GM06990 (cell line): Measurements from ENCODE around the gene CLCN4.

Source experiments
- DNase-seq: peaks from one replicate; pipeline ENCODE4 v3.0.0-alpha.2; 2011; ENCODE audit not compliant: insufficient read length; ENCODE audit errors: extremely low read depth
- H3K27me3 ChIP-seq: replicated peaks from 2 replicates; pipeline ENCODE4 v1.6.0; 2011; ENCODE audit warnings: low read length; ENCODE audit not compliant: control insufficient read depth, insufficient read depth
- H3K36me3 ChIP-seq: 2 replicates; pipeline ENCODE4 v1.5.1; 2011; ENCODE audit warnings: low read length; ENCODE audit not compliant: control insufficient read depth, insufficient read depth
- H3K4me3 ChIP-seq: replicated peaks from 2 replicates; pipeline ENCODE4 v1.5.1; 2011; ENCODE audit warnings: low read depth, mild to moderate bottlenecking, control low read depth, low read length
- TF ChIP-seq, protein P1 (sequence below): IDR thresholded peaks from 2 replicates; pipeline ENCODE4 v1.5.1; 2011; ENCODE audit warnings: low read length, control low read depth, mild to moderate bottlenecking, inconsistent platforms; ENCODE audit not compliant: insufficient read depth, poor library complexity, severe bottlenecking

The CLCN4 gene

GRCh38 chrX:10163031-10163430 is 6.3 kb downstream of the CLCN4 start:
- Histone ChIP-seq H3K27me3 (no peaks in the 10 kb centered on the region), H3K4me3 (no peak overlapping the region), H3K36me3 (no peaks in the 10 kb centered on the region; the same call in 1 of the 2 replicates)
- TF ChIP-seq, protein P1, sequence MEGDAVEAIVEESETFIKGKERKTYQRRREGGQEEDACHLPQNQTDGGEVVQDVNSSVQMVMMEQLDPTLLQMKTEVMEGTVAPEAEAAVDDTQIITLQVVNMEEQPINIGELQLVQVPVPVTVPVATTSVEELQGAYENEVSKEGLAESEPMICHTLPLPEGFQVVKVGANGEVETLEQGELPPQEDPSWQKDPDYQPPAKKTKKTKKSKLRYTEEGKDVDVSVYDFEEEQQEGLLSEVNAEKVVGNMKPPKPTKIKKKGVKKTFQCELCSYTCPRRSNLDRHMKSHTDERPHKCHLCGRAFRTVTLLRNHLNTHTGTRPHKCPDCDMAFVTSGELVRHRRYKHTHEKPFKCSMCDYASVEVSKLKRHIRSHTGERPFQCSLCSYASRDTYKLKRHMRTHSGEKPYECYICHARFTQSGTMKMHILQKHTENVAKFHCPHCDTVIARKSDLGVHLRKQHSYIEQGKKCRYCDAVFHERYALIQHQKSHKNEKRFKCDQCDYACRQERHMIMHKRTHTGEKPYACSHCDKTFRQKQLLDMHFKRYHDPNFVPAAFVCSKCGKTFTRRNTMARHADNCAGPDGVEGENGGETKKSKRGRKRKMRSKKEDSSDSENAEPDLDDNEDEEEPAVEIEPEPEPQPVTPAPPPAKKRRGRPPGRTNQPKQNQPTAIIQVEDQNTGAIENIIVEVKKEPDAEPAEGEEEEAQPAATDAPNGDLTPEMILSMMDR: no peak
- DNase-seq: no peak

DNA sequence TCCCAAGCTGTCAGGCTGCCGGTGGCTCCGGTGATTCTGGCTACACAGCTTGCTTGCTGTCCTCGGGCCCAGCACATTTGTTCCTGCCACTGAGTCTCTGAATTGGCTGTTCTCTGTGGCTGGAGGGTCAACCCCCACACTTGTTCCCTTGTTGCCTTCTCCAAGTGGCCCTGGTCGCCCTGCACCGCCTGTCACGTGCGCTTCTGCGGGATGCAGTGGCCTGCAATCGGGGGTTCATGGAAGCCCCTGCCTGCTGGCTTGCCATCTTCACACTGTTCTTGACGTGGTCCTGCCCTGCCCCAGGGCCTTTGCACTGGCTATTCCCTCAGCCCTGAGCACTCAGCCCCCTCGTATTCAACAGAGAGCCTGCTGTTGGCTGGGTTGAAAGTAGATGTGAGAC is 8.1 kb downstream of the CLCN4 start:
- Histone ChIP-seq H3K36me3 (no peaks in the 10 kb centered on the region; the same call in 1 of the 2 replicates), H3K4me3 (no peak overlapping the region), H3K27me3 (no peaks in the 10 kb centered on the region)
- DNase-seq: no peak
- TF ChIP-seq, protein P1: no peak

DNA sequence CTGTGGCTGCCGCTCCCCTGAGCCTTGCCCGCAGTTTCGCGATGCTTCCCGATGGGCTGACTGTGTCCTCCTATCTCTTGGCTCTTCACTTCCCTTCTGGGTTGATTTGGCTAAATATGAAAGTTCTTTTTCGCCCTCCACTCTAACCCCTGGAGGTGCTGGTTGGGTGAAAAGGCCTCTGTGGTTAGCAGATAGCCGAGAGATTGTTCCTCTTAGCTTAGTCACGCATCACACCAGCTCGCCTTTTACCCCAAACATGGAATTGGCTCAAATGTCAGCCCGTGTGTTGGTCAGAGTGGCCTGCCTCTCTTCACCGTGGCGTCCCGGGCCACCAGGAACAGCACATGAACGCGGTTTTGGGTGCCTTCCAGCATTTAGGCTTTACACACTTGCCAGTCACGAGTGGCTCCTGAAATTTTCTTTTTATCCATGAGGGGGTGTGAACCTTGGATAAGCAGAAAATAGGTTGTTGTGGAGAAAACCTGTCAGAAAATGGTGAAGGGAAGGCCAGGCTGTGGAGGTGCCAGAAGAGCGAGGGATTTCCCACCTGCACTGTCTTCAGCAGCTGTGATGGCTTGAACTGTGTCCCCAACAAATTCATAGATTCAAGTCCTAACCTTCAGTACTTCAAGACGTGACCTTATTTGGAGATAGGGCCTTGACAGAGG is 8.9 kb downstream of the CLCN4 start:
- TF ChIP-seq, protein P1: no peak
- Histone ChIP-seq H3K4me3 (no peak overlapping the region), H3K36me3 (no peaks in the 10 kb centered on the region; the same call in 1 of the 2 replicates), H3K27me3 (no peaks in the 10 kb centered on the region)
- no peak for DNase-seq

DNA sequence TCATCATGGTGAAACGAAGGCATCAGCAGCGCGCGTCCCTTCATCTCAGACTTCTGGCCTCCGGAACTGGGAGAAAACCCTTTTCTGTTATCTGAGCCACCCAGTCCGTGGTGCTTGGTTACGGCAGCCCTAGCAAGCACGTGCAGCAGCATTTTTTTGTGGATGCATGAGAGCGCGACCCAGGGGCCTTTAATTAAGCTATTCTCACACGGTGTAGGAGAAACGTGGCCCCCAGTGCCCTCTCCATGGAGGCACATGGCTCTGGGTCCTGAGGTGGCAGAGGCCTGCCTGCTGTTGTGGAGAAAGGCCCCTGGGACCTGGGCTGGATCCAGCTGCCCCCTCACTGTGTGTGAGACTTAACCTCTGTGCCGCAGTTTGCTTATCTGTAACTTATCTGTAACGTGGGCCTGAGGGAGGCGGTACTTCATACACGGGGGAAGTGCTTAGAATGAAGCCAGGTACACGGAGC is 9.5 kb downstream of the CLCN4 start:
- no peak overlapping the region for H3K4me3 ChIP-seq
- TF ChIP-seq, protein P1: no peak
- no peaks in the 10 kb centered on the region for H3K27me3 ChIP-seq
- DNase-seq: no peak
- no peaks in the 10 kb centered on the region; the same call in 1 of the 2 replicates for H3K36me3 ChIP-seq

GRCh38 chrX:10166731-10167151 is 10.0 kb downstream of the CLCN4 start:
- TF ChIP-seq, protein P1: no peak
- H3K27me3 ChIP-seq: no peaks in the 10 kb centered on the region
- no peaks in the 10 kb centered on the region; the same call in 1 of the 2 replicates for H3K36me3 ChIP-seq
- H3K4me3 ChIP-seq: no peak overlapping the region
- no peak for DNase-seq

- Histone ChIP-seq H3K27me3 (no peaks in the 10 kb centered on the region), H3K4me3 (no peak overlapping the region), H3K36me3 (no peaks in the 10 kb centered on the region; the same call in 1 of the 2 replicates)
- DNase-seq: no peak
- TF ChIP-seq, protein P1: no peak
These were observed 10.8 kb downstream of the CLCN4 start for GRCh38 chrX:10167573-10167972.
